Right cardiac atrium (tissue), 5 donors: ENCODE results near the gene CNOT10. TPM values are rescaled to one million over a fixed set of nuclear protein-coding genes. Genes with fewer than 3 reads are reported as not detected.
A peak's percentile ranks its signal among the peaks of the same experiment; 100 is the strongest.
"Not testable (repeated sequence)": the region's sequence is repeated elsewhere in the genome, so short reads cannot be mapped to it uniquely, and the experiment has no call there.

Experiments used
- ATAC-seq, 2 donors: fragments of 200-7000 bp; cut with Tn5 transposase; one replicate each; pipeline versions ENCODE4 v1.8.0 to v1.9.1; 2020; ENCODE audit warnings: moderate library complexity in 2 of 2, mild to moderate bottlenecking in 1 of 2
- DNase-seq, 3 donors: peaks; one replicate each; pipeline ENCODE4 v3.0.0-alpha.2; 2020
- H3K27ac ChIP-seq: one replicate; pipeline ENCODE4 v1.5.1; 2013; ENCODE audit warnings: mild to moderate bottlenecking, low read length, control low read depth, moderate library complexity
- H3K27me3 ChIP-seq: one replicate; pipeline ENCODE4 v1.6.1; 2013; ENCODE audit not compliant: control insufficient read depth, insufficient read depth
- H3K4me1 ChIP-seq: one replicate; pipeline ENCODE4 v1.6.1; 2013; ENCODE audit warnings: low read length; ENCODE audit not compliant: control insufficient read depth, insufficient read depth
- H3K4me3 ChIP-seq: one replicate; pipeline ENCODE4 v1.5.1; 2013; ENCODE audit warnings: low read length, control low read depth
- H3K9me3 ChIP-seq: one replicate; pipeline ENCODE4 v1.6.1; 2013; ENCODE audit warnings: low read length; ENCODE audit not compliant: control insufficient read depth
- WGBS: extraction: QIAGEN DNeasy Blood & Tissue Kit; methylation state at CpG from one replicate; pipeline ENCODE4 v1.1.7; 2013; 5-methylcytosine and 5-hydroxymethylcytosine counted together
- intact Hi-C, 4 donors: fragments of 100-400 bp; cut with DNase I; formaldehyde crosslinking; loops; one replicate each; pipeline versions ENCODE4 v1.11.0 to v1.14.0; 2022 to 2023
- polyA plus RNA-seq: library from polyadenylated mRNA; stranded (reverse); fragments of 200-250 nt; gene quantifications from one replicate; pipeline ENCODE4 v1.2.3, GENCODE V29; 2013
- total RNA-seq, 4 donors: library from RNA; stranded (reverse); fragmentation: NEBNext Ultra II Directional; extraction: Animal tissue kit (Norgen Biotek cat#: 25700); gene quantifications; one replicate each; pipeline ENCODE4 v1.2.1, GENCODE V29; 2021
- donor health status: healthy with polysubstance abuse.
- donor health status: DM: no; HTN: yes; CAD: no.
- donor health status: DM: no; HTN: no; CAD: no.
- donor health status: DM: no; HTN: yes; CAD: no; lungs with severe emphysema.
- donor health status: DM: yes; HTN: yes; CAD: no.

The CNOT10 gene
- total and polyA plus RNA-seq, 5 donors: 7.9 to 20.7 (median 16.0) TPM

GRCh38 chr3:32794487-32795308 is 109.7 kb downstream of the CNOT10 start:
- intact Hi-C loops: no loop called here
- ATAC-seq (no peak), DNase-seq (no peak)
- Histone ChIP-seq H3K4me3 (no peak overlapping the region), H3K9me3 (no peaks in the 10 kb centered on the region), H3K4me1 (no peaks in the 10 kb centered on the region), H3K27me3 (no peaks in the 10 kb centered on the region), H3K27ac (no peak overlapping the region)
- WGBS: 83% methylated on average over 8 of the region's 8 CpGs

DNA sequence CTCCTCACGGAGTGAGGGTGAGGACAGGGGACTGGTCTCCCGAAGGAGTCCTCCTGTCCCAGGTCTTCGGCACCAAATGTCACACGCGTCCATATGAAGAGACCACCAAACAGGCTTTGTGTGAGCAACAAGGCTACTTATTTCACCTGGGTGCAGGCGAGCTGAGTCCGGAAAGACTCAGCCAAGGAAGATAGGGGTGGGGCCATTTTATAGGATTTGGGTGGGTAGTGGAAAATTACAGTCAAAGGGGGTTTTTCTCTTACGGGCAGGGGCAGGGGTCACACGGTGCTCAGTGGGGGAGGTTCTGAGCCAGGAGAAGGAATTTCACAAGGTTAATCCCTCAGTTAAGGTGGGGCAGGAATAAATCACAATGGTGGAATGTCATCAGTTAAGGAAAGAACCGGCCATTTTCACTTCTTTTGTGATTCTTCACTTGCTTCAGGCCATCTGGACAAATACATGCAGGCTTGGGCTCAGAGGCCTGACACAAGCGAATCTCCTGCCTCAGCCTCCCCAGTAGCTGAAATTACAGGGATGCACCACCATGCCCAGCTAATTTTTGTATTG is 111.5 kb downstream of the CNOT10 start:
- intact Hi-C loops, ATAC-seq, H3K27me3 ChIP-seq, H3K4me1 ChIP-seq, H3K4me3 ChIP-seq, H3K9me3 ChIP-seq, DNase-seq, H3K27ac ChIP-seq: not testable (repeated sequence)
- 85% methylated on average over 11 of the region's 11 CpGs for WGBS

GRCh38 chr3:32797776-32798175 is 112.8 kb downstream of the CNOT10 start:
- WGBS: 78% methylated on average over 2 of the region's 2 CpGs
- no peak overlapping the region for H3K27ac ChIP-seq
- DNase-seq (no peak), ATAC-seq (no peak)
- H3K27me3 ChIP-seq: no peaks in the 10 kb centered on the region
- H3K4me1 ChIP-seq: no peaks in the 10 kb centered on the region
- no peaks in the 10 kb centered on the region for H3K9me3 ChIP-seq
- H3K4me3 ChIP-seq: no peak overlapping the region
- intact Hi-C loops: no loop called here

GRCh38 chr3:32801440-32801839 is 116.5 kb downstream of the CNOT10 start:
- 90% methylated on average over 5 of the region's 5 CpGs for WGBS
- not testable (repeated sequence) for ATAC-seq

GRCh38 chr3:32813180-32813579 is 128.2 kb downstream of the CNOT10 start:
- 20% methylated on average over 2 of the region's 2 CpGs for WGBS

More at GRCh38 chr3:32801440-32801839, 116.5 kb downstream of the CNOT10 start:
- H3K27ac ChIP-seq, intact Hi-C loops, H3K9me3 ChIP-seq, DNase-seq, H3K4me3 ChIP-seq, H3K27me3 ChIP-seq, H3K4me1 ChIP-seq: not testable (repeated sequence)

DNA sequence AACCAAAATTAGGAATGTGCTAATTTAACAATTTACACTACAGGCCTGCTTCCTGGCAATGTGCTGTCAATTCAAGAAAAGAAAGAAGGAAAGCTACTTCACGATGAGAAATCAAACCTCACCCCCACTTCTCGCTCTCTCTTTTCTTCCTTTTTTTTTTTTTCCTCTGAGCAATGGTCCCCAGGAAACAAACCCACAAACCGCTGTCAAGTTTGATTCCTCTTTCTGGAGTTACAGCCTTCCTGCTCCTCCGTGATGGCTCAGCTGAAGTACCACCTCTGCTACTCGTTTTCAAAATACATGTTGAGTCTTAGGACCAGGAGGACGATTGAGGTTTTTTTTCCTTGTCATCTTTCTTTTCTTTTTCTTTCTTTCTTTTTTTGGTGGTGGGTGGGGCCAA is 129.4 kb downstream of the CNOT10 start:
- peaks cover 5% of the 10 kb centered on the region for H3K4me1 ChIP-seq
- no peaks in the 10 kb centered on the region for H3K9me3 ChIP-seq
- DNase-seq (no peak), ATAC-seq (no peak)
- H3K4me3 ChIP-seq: no peak overlapping the region
- WGBS: 68% methylated on average over 6 of the region's 6 CpGs
- H3K27ac ChIP-seq: no peak overlapping the region
- no peaks in the 10 kb centered on the region for H3K27me3 ChIP-seq
- intact Hi-C loops: no loop called here

More at GRCh38 chr3:32813180-32813579, 128.2 kb downstream of the CNOT10 start:
- intact Hi-C loops: no loop called here
- no peaks in the 10 kb centered on the region for H3K27me3 ChIP-seq
- H3K4me3 ChIP-seq: no peak overlapping the region
- no peak overlapping the region for H3K27ac ChIP-seq
- H3K9me3 ChIP-seq: no peaks in the 10 kb centered on the region
- DNase-seq (no peak), ATAC-seq (no peak)
- peaks cover under 1% of the 10 kb centered on the region for H3K4me1 ChIP-seq

- H3K4me1 ChIP-seq: peaks cover 5% of the 10 kb centered on the region
- H3K27me3 ChIP-seq: no peaks in the 10 kb centered on the region
- whole genome bisulfite sequencing: 36% methylated on average over 21 of the region's 21 CpGs
- no peaks in the 10 kb centered on the region for H3K9me3 ChIP-seq
- ATAC-seq (no peak), DNase-seq (no peak)
- no peak overlapping the region for H3K4me3 ChIP-seq
- H3K27ac ChIP-seq: no peak overlapping the region
- intact Hi-C loops: no loop called here
These were observed 131.0 kb downstream of the CNOT10 start for GRCh38 chr3:32815841-32816438.

GRCh38 chr3:32816439-32817256 is 131.7 kb downstream of the CNOT10 start:
- no peak for ATAC-seq
- no peaks in the 10 kb centered on the region for H3K27me3 ChIP-seq
- WGBS: under 1% methylated on average over 85 of the region's 85 CpGs

GRCh38 chr3:32817257-32817557 is 132.2 kb downstream of the CNOT10 start:
- no peaks in the 10 kb centered on the region for H3K27me3 ChIP-seq
- peak in 1 of 2 donors; percentile 13 for ATAC-seq
- WGBS: under 1% methylated on average over 49 of the region's 49 CpGs
- peak overlapping the region; percentile 29 for H3K4me3 ChIP-seq
- DNase-seq: no peak
- H3K9me3 ChIP-seq: no peaks in the 10 kb centered on the region
- H3K27ac ChIP-seq: no peak overlapping the region
- H3K4me1 ChIP-seq: peaks cover 5% of the 10 kb centered on the region
- intact Hi-C loops: no loop called here

More at GRCh38 chr3:32816439-32817256, 131.7 kb downstream of the CNOT10 start:
- intact Hi-C loops: no loop called here
- no peaks in the 10 kb centered on the region for H3K9me3 ChIP-seq
- peak overlapping the region; percentile 29 for H3K4me3 ChIP-seq
- peaks cover 5% of the 10 kb centered on the region for H3K4me1 ChIP-seq
- H3K27ac ChIP-seq: no peak overlapping the region
- no peak for DNase-seq

GRCh38 chr3:32817558-32818228 is 132.7 kb downstream of the CNOT10 start, which contains the start of gene TRIM71:
TRIM71 (plus strand) TSS chr3:32817997; CDS start chr3:32818081, 84 bp downstream.
- 1% methylated on average over 59 of the region's 59 CpGs for WGBS
- DNase-seq (no peak), ATAC-seq (no peak)
- Histone ChIP-seq H3K4me3 (peak within 1 kb of the TSS; percentile 29), H3K9me3 (no peaks in the 10 kb centered on the region), H3K27ac (no peak within 1 kb of the TSS), H3K4me1 (peaks cover 5% of the 10 kb centered on the region), H3K27me3 (no peaks in the 10 kb centered on the region)
- intact Hi-C loops: no loop called here
